Spleen (tissue), 11 donors: Measurements from ENCODE around the gene BFSP1. TPM values are rescaled to one million over a fixed set of nuclear protein-coding genes. Genes with fewer than 3 reads are reported as not detected.

Experiments
- DNase-seq: peaks from one replicate; pipeline ENCODE4 v3.0.0-alpha.2; 2020
- H3K27ac ChIP-seq, 8 donors: fragments of 200-600 bp; sonication (generic) in 7 of 8; 1 replicate in 4 of 8; 2 replicates in 4 of 8; pipeline versions ENCODE4 v1.5.0 to v1.8.0; 2016 to 2021; ENCODE audit warnings: inconsistent platforms in 4 of 8, mild to moderate bottlenecking in 4 of 8, moderate library complexity in 1 of 8
- H3K27me3 ChIP-seq, 7 donors: fragments of 200-600 bp; sonication (generic) in 6 of 7; replicated peaks in 1 of 7; 1 replicate in 4 of 7; 2 replicates in 3 of 7; pipeline versions ENCODE4 v1.5.0 to v1.8.0; 2016 to 2021; ENCODE audit warnings: inconsistent platforms in 3 of 7, mild to moderate bottlenecking in 1 of 7
- H3K36me3 ChIP-seq, 6 donors: fragments of 200-600 bp; sonication (generic) in 5 of 6; 1 replicate in 4 of 6; 2 replicates in 2 of 6; pipeline versions ENCODE4 v1.5.0 to v1.8.0; 2016 to 2021; ENCODE audit warnings: inconsistent platforms in 2 of 6
- H3K4me1 ChIP-seq, 6 donors: fragments of 200-600 bp; sonication (generic) in 5 of 6; 1 replicate in 3 of 6; 2 replicates in 3 of 6; pipeline versions ENCODE4 v1.5.0 to v1.8.0; 2016 to 2021; ENCODE audit warnings: inconsistent platforms in 3 of 6
- H3K4me3 ChIP-seq, 8 donors: fragments of 200-600 bp; sonication (generic) in 7 of 8; 1 replicate in 4 of 8; 2 replicates in 4 of 8; pipeline versions ENCODE4 v1.5.0 to v1.8.0; 2016 to 2021; ENCODE audit warnings: inconsistent platforms in 4 of 8, mild to moderate bottlenecking in 4 of 8, moderate library complexity in 2 of 8
- H3K9me3 ChIP-seq, 8 donors: fragments of 200-600 bp; sonication (generic) in 7 of 8; 1 replicate in 4 of 8; 2 replicates in 4 of 8; pipeline versions ENCODE4 v1.5.0 to v1.8.0; 2016 to 2021; ENCODE audit warnings: inconsistent platforms in 4 of 8
- POLR2A ChIP-seq, 3 donors: fragments of 450-650 bp; IDR thresholded peaks; one replicate each; pipeline ENCODE4 v1.5.1; 2017; ENCODE audit warnings: antibody characterized with exemption in 3 of 3, mild to moderate bottlenecking in 1 of 3
- POLR2AphosphoS5 ChIP-seq, 3 donors: sonication (generic); formaldehyde crosslinking; IDR thresholded peaks; one replicate each; pipeline ENCODE4 v1.5.1; 2017; ENCODE audit warnings: antibody characterized with exemption in 3 of 3
- WGBS, 5 donors: extraction: QIAGEN DNeasy Blood & Tissue Kit in 3 of 5; methylation state at CpG; one replicate each; pipeline versions ENCODE4 v1.1.5 to v1.1.7; 2013 to 2018; 5-methylcytosine and 5-hydroxymethylcytosine counted together
- intact Hi-C: fragments of 100-400 bp; cut with DNase I; formaldehyde crosslinking; loops from one replicate; pipeline ENCODE4 v1.15.0; 2023; ENCODE audit warnings: low total_unique reads
- polyA plus RNA-seq, 3 donors: library from polyadenylated mRNA; stranded (reverse); fragments of 200-250 nt; gene quantifications; one replicate each; pipeline ENCODE4 v1.2.1, GENCODE V29; 2013
- total RNA-seq, 7 donors: library from RNA; depleted of rRNA in 3 of 7; stranded (reverse); fragments of >200 nt in 3 of 7; fragmentation: NEBNext Ultra II Directional in 4 of 7; extraction: Animal tissue kit (Norgen Biotek cat#: 25700) in 4 of 7; gene quantifications; one replicate each; pipeline versions ENCODE4 v1.1.0 to v1.2.1, GENCODE V29; 2016 to 2021
- TF ChIP-seq, protein P1 (sequence below), 11 experiments: fragments of 200-600 bp in 7 of 11; fragments of 450-650 bp in 4 of 11; sonication (generic) in 4 of 11; IDR thresholded peaks in 8 of 11; conservative IDR thresholded peaks in 3 of 11; 1 replicate in 7 of 11; 2 replicates in 4 of 11; pipeline versions ENCODE4 v1.4.0 to v1.8.0; 2016 to 2021; ENCODE audit warnings: antibody characterized with exemption in 11 of 11, inconsistent platforms in 4 of 11, mild to moderate bottlenecking in 1 of 11
- donor health status: healthy with polysubstance abuse.
- donor health status: DM: no; HTN: no; CAD: no; lungs with moderate emphysema.
- donor health status: DM: no; HTN: no; CAD: no.
- donor health status: Bipolar disorder and iron deficiency.
- donor health status: healthy.
- donor health status: DM: no; HTN: no; CAD: no.
- donor health status: DM: yes; HTN: yes; CAD: no.

BFSP1 gene
- total and polyA plus RNA-seq, 10 donors = 0.13 to 0.86 (median 0.41) TPM

DNA sequence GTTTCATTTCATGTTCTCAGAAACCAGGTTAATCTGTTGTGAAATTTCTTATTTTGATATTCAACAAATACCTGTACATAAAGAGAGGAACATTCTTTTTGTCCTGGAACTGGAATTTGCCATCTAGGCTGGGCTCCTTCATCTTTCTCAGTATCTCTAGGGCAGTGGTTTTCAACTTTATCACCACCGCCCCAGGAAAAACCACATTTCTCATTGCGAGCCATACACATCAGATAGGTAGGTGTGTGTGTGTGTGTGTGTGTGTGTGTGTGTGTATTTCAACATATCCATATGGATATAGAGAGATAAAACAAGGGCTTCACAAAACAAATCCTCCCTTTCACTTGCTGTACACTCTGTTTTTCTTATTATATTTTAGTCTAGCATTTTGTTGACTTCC lies 24.1 kb downstream of the BFSP1 start:
- DNase-seq = no peak
- Histone ChIP-seq H3K4me1 (peaks cover 0 to 35% (median 16%) of the 10 kb centered on the region in 6 donors), H3K36me3 (no peaks in the 10 kb centered on the region), H3K4me3 (no peak overlapping the region), H3K9me3 (no peaks in the 10 kb centered on the region), H3K27me3 (no peaks in the 10 kb centered on the region), H3K27ac (no peak overlapping the region)
- intact Hi-C loops = loop anchor here (10.0 kb wide), 4 partner anchors 388 to 768 kb away; partner anchors contain the start of genes KAT14 and PET117
- TF ChIP-seq POLR2A (IDR thresholded peaks at IDR 0.05) (no peak), POLR2AphosphoS5 (IDR thresholded peaks at IDR 0.05) (no peak)
- 68 to 90% (median 77%) methylated on average over 2 of the region's 2 CpGs for WGBS, 5 donors

DNA sequence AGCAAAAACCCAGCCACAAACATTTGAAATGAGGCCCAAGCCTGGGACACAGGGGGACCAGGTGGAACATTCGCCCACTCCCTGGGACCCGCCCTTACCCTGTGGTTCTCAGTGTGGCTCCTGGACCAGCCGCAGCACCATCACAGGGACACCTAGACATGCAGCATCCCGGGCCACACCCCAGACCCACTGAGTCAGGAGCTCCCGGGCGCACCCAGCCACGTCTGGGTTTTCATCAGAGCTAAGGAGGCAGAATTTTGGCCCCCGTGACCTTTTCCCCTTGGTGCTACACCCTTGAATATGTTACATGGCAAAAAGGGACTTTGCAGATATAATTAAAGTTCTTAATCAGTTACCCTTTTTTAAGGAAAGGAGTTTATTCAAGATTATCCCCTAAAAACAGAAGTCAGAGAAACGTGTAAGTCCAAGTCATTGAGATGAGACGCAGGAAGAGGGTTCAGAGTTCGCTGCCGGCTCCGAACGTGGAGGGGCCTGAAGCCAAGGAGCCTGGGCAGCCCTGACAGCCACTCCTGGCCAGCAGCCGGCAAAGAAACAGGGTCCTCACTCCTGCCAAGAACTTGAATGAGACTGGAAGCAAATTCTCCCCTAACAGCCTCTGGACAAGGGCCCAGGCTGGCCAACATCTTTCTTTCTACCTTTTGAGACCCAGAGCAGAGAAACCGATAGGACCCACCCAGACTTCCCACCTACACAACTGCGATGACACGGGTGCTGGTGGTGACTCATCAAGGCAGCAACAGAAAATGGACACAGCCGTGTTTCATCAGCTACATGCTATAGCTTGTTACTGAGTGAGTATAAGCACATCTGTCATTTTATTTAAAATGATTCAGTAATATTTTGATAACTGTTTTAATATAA lies 25.3 kb downstream of the BFSP1 start:
- 61 to 74% (median 65%) methylated on average over 16 to 19 of the region's 19 CpGs for WGBS, 5 donors
- no peaks in the 10 kb centered on the region for H3K27me3 ChIP-seq
- no peaks in the 10 kb centered on the region for H3K9me3 ChIP-seq
- TF ChIP-seq, protein P1, sequence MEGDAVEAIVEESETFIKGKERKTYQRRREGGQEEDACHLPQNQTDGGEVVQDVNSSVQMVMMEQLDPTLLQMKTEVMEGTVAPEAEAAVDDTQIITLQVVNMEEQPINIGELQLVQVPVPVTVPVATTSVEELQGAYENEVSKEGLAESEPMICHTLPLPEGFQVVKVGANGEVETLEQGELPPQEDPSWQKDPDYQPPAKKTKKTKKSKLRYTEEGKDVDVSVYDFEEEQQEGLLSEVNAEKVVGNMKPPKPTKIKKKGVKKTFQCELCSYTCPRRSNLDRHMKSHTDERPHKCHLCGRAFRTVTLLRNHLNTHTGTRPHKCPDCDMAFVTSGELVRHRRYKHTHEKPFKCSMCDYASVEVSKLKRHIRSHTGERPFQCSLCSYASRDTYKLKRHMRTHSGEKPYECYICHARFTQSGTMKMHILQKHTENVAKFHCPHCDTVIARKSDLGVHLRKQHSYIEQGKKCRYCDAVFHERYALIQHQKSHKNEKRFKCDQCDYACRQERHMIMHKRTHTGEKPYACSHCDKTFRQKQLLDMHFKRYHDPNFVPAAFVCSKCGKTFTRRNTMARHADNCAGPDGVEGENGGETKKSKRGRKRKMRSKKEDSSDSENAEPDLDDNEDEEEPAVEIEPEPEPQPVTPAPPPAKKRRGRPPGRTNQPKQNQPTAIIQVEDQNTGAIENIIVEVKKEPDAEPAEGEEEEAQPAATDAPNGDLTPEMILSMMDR (IDR thresholded peaks at IDR 0.05 in 8 of 11, conservative IDR thresholded peaks at IDR 0.05 in 3 of 11) = no peak
- no peak for TF ChIP-seq POLR2A (IDR thresholded peaks at IDR 0.05)
- TF ChIP-seq POLR2AphosphoS5 (IDR thresholded peaks at IDR 0.05) = no peak
- no peak for DNase-seq
- H3K36me3 ChIP-seq = no peaks in the 10 kb centered on the region
- peak overlapping the region in 6 of 8 donors; percentile 40 to 72 (median 60) for H3K27ac ChIP-seq
- intact Hi-C loops = loop anchor here (10.0 kb wide), 4 partner anchors 389 to 769 kb away; partner anchors contain the start of genes KAT14 and PET117
- peak overlapping the region in 7 of 8 donors; percentile 50 to 75 (median 54) for H3K4me3 ChIP-seq
- peaks cover 0 to 35% (median 16%) of the 10 kb centered on the region in 6 donors for H3K4me1 ChIP-seq

DNA sequence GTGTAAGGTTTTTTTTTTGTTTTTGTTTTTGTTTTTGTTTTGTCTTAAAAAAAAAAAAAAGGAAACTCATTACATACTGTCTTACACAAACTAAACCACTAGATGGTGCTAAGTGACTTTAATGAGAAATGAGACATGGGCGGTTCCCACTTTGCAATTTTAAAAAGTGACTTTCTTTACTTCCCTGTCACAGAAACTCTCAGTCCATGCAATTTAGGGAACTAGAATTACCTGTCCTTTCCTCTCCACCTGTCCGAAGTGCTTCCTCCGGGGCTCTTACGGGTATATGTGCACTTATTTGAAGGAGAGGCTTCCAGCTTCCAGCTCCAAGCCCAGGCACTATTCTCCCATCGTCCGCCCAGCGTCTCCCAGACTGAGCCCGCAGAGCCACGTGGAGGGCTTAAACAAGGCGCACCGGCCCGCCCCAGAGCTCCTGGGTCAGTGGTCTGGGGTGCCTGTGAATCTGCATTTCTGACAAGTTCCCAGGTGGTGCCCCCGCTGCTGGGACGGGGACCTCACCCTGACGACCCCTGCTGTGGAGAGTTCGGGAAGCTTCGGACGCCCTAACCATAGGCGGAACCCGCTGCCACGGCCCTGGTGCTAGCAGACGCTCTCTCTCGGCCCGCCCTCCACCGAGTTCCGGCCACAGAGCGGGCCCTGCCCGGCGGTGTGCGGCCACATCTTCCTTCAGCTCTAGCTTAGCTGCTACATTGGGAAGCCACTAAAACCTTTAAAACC lies 26.1 kb downstream of the BFSP1 start:
- H3K27me3 ChIP-seq = no peaks in the 10 kb centered on the region
- no peaks in the 10 kb centered on the region for H3K9me3 ChIP-seq
- TF ChIP-seq, protein P1 (IDR thresholded peaks at IDR 0.05 in 8 of 11, conservative IDR thresholded peaks at IDR 0.05 in 3 of 11) = peak; percentile 37 to 85 (median 71)
- TF ChIP-seq POLR2A (IDR thresholded peaks at IDR 0.05) (no peak), POLR2AphosphoS5 (IDR thresholded peaks at IDR 0.05) (peak; percentile 22 to 69 (median 65))
- peak overlapping the region in 7 of 8 donors; percentile 40 to 72 (median 55) for H3K27ac ChIP-seq
- DNase-seq = peak; percentile 93
- no peaks in the 10 kb centered on the region for H3K36me3 ChIP-seq
- peak overlapping the region; percentile 50 to 75 (median 54) for H3K4me3 ChIP-seq
- H3K4me1 ChIP-seq = peaks cover 0 to 35% (median 16%) of the 10 kb centered on the region in 6 donors
- 0 to 1% (median 0%) methylated on average over 5 to 30 of the region's 30 CpGs for WGBS, 5 donors
- intact Hi-C loops = loop anchor here (10.0 kb wide), 4 partner anchors 390 to 770 kb away; partner anchors contain the start of genes KAT14 and PET117

DNA sequence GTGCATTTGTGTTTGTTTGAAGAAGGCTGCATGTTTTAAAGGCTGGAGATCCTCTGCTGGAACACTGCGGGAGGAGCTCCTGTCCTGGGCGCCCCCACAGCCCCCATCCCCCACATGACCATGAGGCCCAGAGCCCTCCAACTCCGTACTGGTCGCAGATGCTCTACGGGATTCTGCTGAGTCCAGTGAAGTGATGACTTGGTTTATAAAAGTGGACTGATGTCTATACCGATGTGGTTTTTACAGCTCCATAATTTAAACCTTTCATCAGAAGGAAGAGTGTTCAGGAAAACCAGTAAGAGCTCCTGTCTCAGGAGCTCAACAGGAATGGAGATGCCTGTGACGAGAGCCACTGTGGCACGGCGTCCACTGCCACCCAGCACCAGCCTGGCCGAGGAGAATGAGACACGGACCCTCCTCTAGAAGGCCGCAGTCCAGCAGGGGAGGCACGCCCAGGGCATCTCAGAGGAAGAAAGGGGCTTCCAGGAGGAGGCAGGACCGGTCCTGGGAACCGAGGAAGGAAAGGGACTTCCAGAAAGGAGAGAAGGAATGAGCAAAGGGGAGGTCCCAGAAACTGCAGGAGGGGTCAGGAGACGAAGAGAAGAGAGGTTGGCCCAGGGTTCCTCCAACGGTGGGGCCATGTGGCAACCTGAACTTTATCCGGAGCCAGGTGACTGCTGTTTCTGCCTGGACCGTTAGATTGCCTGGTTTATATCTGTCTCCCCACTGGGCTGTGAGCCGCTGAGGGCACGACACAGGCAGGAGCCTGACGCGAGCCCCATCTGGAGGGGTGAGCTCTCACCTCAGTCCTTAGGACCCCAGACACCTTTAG lies 26.9 kb downstream of the BFSP1 start:
- Histone ChIP-seq H3K27ac (peak overlapping the region in 4 of 8 donors; percentile 6 to 72 (median 52)), H3K36me3 (no peaks in the 10 kb centered on the region), H3K27me3 (no peaks in the 10 kb centered on the region), H3K4me3 (peak overlapping the region in 6 of 8 donors; percentile 50 to 75 (median 56)), H3K9me3 (no peaks in the 10 kb centered on the region), H3K4me1 (peaks cover 0 to 35% (median 16%) of the 10 kb centered on the region in 6 donors)
- TF ChIP-seq POLR2AphosphoS5 (IDR thresholded peaks at IDR 0.05) (no peak), POLR2A (IDR thresholded peaks at IDR 0.05) (no peak)
- TF ChIP-seq, protein P1 (IDR thresholded peaks at IDR 0.05 in 8 of 11, conservative IDR thresholded peaks at IDR 0.05 in 3 of 11) = no peak
- WGBS, 5 donors = 38 to 56% (median 44%) methylated on average over 23 of the region's 23 CpGs
- intact Hi-C loops = loop anchor here (10.0 kb wide), 4 partner anchors 391 to 771 kb away; partner anchors contain the start of genes KAT14 and PET117
- DNase-seq = peak; percentile 83
